HCT116 (cell line): Measurements from ENCODE around the gene ARHGEF10L. TPM values are rescaled to one million over a fixed set of nuclear protein-coding genes. Genes with fewer than 3 reads are reported as not detected.

Experiments used
- ATAC-seq: fragments of 200-7000 bp; cut with Tn5 transposase; 2 replicates; pipeline ENCODE4 v1.9.1; 2020; ENCODE audit warnings: mild to moderate bottlenecking, moderate library complexity
- BruUV-seq: library from RNA; stranded (reverse); fragments of 400-500 nt; replicated peaks from 2 replicates; lab custom pipeline; 2021; lab: Mats Ljungman, UMichigan
- CTCF ChIA-PET: fragments of 300-600 bp; sonication (Branson Sonifier 250); formaldehyde crosslinking; loops from one replicate; lab custom pipeline; 2021; ENCODE audit warnings: antibody characterized with exemption; lab: Charles Lee
- POLR2A ChIA-PET: fragments of 300-600, 350-600 bp; sonication (Branson Sonifier 250); formaldehyde crosslinking; loops from one replicate; lab custom pipeline; 2021; ENCODE audit warnings: antibody characterized with exemption; lab: Charles Lee
- RAD21 ChIA-PET, 2 experiments: fragments of 300-600 bp; sonication (Branson Sonifier 250); formaldehyde crosslinking; loops; one replicate each; lab custom pipeline; 2023; ENCODE audit warnings: low total read pairs in 2 of 2; ENCODE audit not compliant: uncharacterized antibody in 2 of 2, unreplicated experiment in 2 of 2, low non-redundant PET in 1 of 2; lab: Charles Lee
- DNase-seq: peaks from one replicate; pipeline ENCODE4 v3.0.0-alpha.2; 2010; ENCODE audit warnings: low read depth, low spot score
- H2AFZ ChIP-seq: fragments of 200-600 bp; shearing (Covaris generic), sonication (generic); 2 replicates; pipeline ENCODE4 v1.6.1; 2017; ENCODE audit warnings: low read depth, mixed run types, mixed read lengths, antibody characterized with exemption, low read length; ENCODE audit not compliant: poor library complexity, severe bottlenecking
- H3K27ac ChIP-seq: 2 replicates; pipeline ENCODE4 v1.5.1; 2012; ENCODE audit warnings: low read depth, low read length
- H3K27me3 ChIP-seq: fragments of 200-600 bp; sonication (generic); 2 replicates; pipeline ENCODE4 v1.6.1; 2016; ENCODE audit warnings: mixed run types, low read length, mixed read lengths; ENCODE audit not compliant: insufficient read depth
- H3K36me3 ChIP-seq, 2 experiments: fragments of 200-500 bp in 1 of 2; fragments of 200-600 bp in 1 of 2; sonication (Bioruptor generic) in 1 of 2; sonication (generic) in 1 of 2; 2 replicates each; pipeline versions ENCODE4 v1.5.1 to v1.6.1; 2014 to 2016; ENCODE audit warnings: low read length in 2 of 2, inconsistent platforms in 1 of 2, mixed read lengths in 1 of 2, mixed run types in 1 of 2; ENCODE audit not compliant: insufficient read depth in 2 of 2, control insufficient read depth in 1 of 2
- H3K4me1 ChIP-seq, 2 experiments: fragments of 200-600 bp in 1 of 2; sonication (generic) in 1 of 2; 2 replicates each; pipeline versions ENCODE4 v1.5.1 to v1.6.1; 2012 to 2017; ENCODE audit warnings: low read length in 2 of 2, inconsistent platforms in 1 of 2, mild to moderate bottlenecking in 1 of 2, mixed read lengths in 1 of 2, mixed run types in 1 of 2, moderate library complexity in 1 of 2; ENCODE audit not compliant: insufficient read depth in 2 of 2, control insufficient read depth in 1 of 2
- H3K4me2 ChIP-seq: fragments of 200-600 bp; sonication (generic); 2 replicates; pipeline ENCODE4 v1.6.1; 2017; ENCODE audit warnings: mixed run types, low read length, mixed read lengths
- H3K4me3 ChIP-seq, 2 experiments: fragments of 200-600 bp in 1 of 2; sonication (generic) in 1 of 2; replicated peaks in 1 of 2; 2 replicates each; pipeline ENCODE4 v1.5.1; 2011 to 2016; ENCODE audit warnings: low read length in 2 of 2, control low read depth in 1 of 2, low read depth in 1 of 2, mild to moderate bottlenecking in 1 of 2, mixed read lengths in 1 of 2, mixed run types in 1 of 2
- H3K79me2 ChIP-seq: fragments of 200-600 bp; sonication (generic); 2 replicates; pipeline ENCODE4 v1.6.1; 2017; ENCODE audit warnings: mild to moderate bottlenecking, mixed run types, low read length, moderate library complexity, mixed read lengths; ENCODE audit not compliant: insufficient read depth
- H3K9ac ChIP-seq: fragments of 200-600 bp; sonication (generic); 2 replicates; pipeline ENCODE4 v1.6.1; 2016; ENCODE audit warnings: low read length, mixed read lengths
- H3K9me2 ChIP-seq: fragments of 200-600 bp; sonication (generic), shearing (Covaris generic); 2 replicates; pipeline ENCODE4 v1.6.1; 2017; ENCODE audit warnings: mixed run types, mild to moderate bottlenecking, moderate library complexity; ENCODE audit not compliant: insufficient read depth
- H3K9me3 ChIP-seq, 2 experiments: fragments of 200-500 bp in 1 of 2; fragments of 200-600 bp in 1 of 2; sonication (Bioruptor generic) in 1 of 2; sonication (generic) in 1 of 2; 2 replicates each; pipeline ENCODE4 v1.6.1; 2014 to 2017; ENCODE audit warnings: low read length in 2 of 2, mixed read lengths in 2 of 2, inconsistent platforms in 1 of 2, low read depth in 1 of 2, mild to moderate bottlenecking in 1 of 2, mixed run types in 1 of 2, moderate library complexity in 1 of 2; ENCODE audit not compliant: control insufficient read depth in 1 of 2, insufficient read depth in 1 of 2
- H4K20me1 ChIP-seq: fragments of 200-600 bp; sonication (generic), shearing (Covaris generic); 2 replicates; pipeline ENCODE4 v1.6.1; 2017; ENCODE audit warnings: mixed run types, mild to moderate bottlenecking, moderate library complexity; ENCODE audit not compliant: insufficient read depth
- CTCF ChIP-seq, 3 experiments: fragments of 200-600 bp in 1 of 3; sonication (generic) in 1 of 3; IDR thresholded peaks in 2 of 3; conservative IDR thresholded peaks in 1 of 3; 2 replicates each; pipeline ENCODE4 v1.5.1; 2012 to 2017; ENCODE audit warnings: low read depth in 2 of 3, low read length in 2 of 3, antibody characterized with exemption in 1 of 3, borderline replicate concordance in 1 of 3, control low read depth in 1 of 3, mild to moderate bottlenecking in 1 of 3, mixed read lengths in 1 of 3, mixed run types in 1 of 3, moderate library complexity in 1 of 3; ENCODE audit not compliant: insufficient read depth in 1 of 3
- POLR2A ChIP-seq: IDR thresholded peaks from 2 replicates; pipeline ENCODE4 v1.7.0; 2011; ENCODE audit warnings: borderline replicate concordance; ENCODE audit not compliant: insufficient read depth, insufficient read length; ENCODE audit errors: extremely low read depth
- RAD21 ChIP-seq: IDR thresholded peaks from 2 replicates; pipeline ENCODE4 v1.6.1; 2012; ENCODE audit warnings: low read depth, mild to moderate bottlenecking
- TCF7L2 ChIP-seq: IDR thresholded peaks from 2 replicates; pipeline ENCODE4 v1.7.0; 2011; ENCODE audit warnings: borderline replicate concordance, inconsistent platforms; ENCODE audit not compliant: insufficient read depth, insufficient read length; ENCODE audit errors: extremely low read depth
- intact Hi-C: fragments of 100-400 bp; cut with micrococcal nuclease; formaldehyde crosslinking; loops from 2 replicates; pipeline ENCODE4 v1.10.0; 2022
- total RNA-seq: library from RNA; stranded (reverse); gene quantifications from one replicate; pipeline ENCODE4 v1.2.1, GENCODE V29; 2021; ENCODE audit not compliant: unreplicated experiment

The ARHGEF10L gene
- total RNA-seq, 1 experiment from 2014 or later, result 14.7 TPM

GRCh38 chr1:17746920-17747319 lies 207.4 kb downstream of the ARHGEF10L start:
- no peaks in the 10 kb centered on the region for H3K4me1 ChIP-seq
- peaks cover under 1% of the 10 kb centered on the region; the same call in 1 of the 2 replicates for H3K27me3 ChIP-seq
- POLR2A ChIA-PET, result no interaction called here
- DNase-seq (no peak), ATAC-seq (peak; percentile 52)
- TF ChIP-seq CTCF (IDR thresholded peaks at IDR 0.05 in 2 of 3, conservative IDR thresholded peaks at IDR 0.05 in 1 of 3; ENCODE audit: borderline replicate concordance in 1 of 3, insufficient read depth in 1 of 3, low read depth in 2 of 3, low read length in 2 of 3), result 0 out of 6 replicates have a peak, but pooled peaks of 1 of the 3 experiments have one; percentile 3
- no peak for TF ChIP-seq TCF7L2
- peak; percentile 21; the same call in 1 of the 2 replicates for TF ChIP-seq RAD21
- TF ChIP-seq POLR2A, result no peak
- no peaks in the 10 kb centered on the region for H3K9me3 ChIP-seq
- no peak overlapping the region for H3K4me2 ChIP-seq
- no peaks in the 10 kb centered on the region for H3K9me2 ChIP-seq
- CTCF ChIA-PET, result no interaction called here
- no peak overlapping the region for H3K27ac ChIP-seq
- H4K20me1 ChIP-seq, result no peaks in the 10 kb centered on the region
- no peak overlapping the region for H3K9ac ChIP-seq
- RAD21 ChIA-PET, result no interaction called here
- H3K4me3 ChIP-seq, result no peak overlapping the region
- H3K79me2 ChIP-seq, result no peaks in the 10 kb centered on the region
- intact Hi-C loops, result no loop called here
- H3K36me3 ChIP-seq, result no peaks in the 10 kb centered on the region
- BruUV-seq, result no TSS peak
- H2AFZ ChIP-seq, result no peak overlapping the region

Other genes starting within 250 kb of the ARHGEF10L start
- gene PADI4, start 231.5 kb upstream of the ARHGEF10L start, total RNA-seq, result 0.44 TPM
- not detected for gene PADI6, start 167.5 kb upstream of the ARHGEF10L start, total RNA-seq
- gene RCC2, start 100.0 kb upstream of the ARHGEF10L start, total RNA-seq, result 178 TPM
- 0.69 TPM for gene ACTL8, start 215.6 kb downstream of the ARHGEF10L start, total RNA-seq